SIG-M5 (cell line): ENCODE results near the gene PPP2R5E.

Source experiments
- DNase-seq: peaks from one replicate; lab custom pipeline; 2025; lab: John Stamatoyannopoulos, UW

Gene PPP2R5E

GRCh38 chr14:63470962-63471793, 72.0 kb downstream of the PPP2R5E start:
- peak; percentile 8 for DNase-seq

DNA sequence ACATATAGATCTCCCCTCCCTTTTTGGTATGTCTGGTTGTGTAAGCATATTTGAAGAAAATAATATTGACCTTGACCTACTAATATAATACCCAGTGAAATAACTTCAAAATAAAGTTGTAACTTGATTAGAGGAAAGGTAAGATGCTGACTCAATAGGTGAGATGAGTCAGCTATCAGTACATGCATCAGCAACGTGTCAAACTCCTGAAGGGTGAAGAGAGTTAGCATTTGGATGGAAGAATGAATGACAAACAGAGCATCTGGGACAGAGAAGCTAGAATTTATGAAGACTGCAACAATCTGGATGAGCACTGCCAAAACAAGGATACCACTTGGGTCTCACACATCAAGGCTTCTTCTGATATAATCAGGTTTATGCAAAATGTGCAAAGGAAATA, 74.9 kb downstream of the PPP2R5E start:
- DNase-seq: no peak

DNA sequence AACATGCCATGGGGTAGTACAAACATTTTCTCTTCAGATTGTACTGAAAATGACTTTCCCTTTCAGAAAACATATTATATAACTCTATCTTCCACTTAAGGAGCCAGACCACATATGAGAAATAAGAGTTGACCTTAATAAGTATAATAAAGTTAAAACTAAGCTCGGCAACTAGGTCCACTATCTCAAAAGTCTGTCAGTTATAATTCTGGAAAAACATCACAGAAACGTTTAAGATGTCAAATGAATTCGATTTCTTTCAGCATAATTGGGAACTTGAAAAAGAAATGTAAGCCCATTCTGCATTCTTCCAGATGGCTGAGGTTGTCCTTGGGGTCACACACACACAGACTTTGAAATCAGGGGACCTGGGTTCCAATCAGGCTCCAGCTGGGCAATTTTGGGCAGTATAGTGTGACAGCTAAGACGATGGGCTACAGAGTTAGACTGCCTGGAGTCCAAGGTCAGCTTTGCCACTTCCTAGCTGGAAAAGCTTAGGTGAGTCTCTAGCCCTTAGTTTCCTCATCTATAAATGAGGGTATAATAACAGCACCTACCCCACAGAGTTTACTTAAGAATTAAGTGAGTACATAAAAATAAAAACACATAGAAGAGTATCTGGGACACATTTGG, 75.6 kb downstream of the PPP2R5E start:
- no peak for DNase-seq

DNA sequence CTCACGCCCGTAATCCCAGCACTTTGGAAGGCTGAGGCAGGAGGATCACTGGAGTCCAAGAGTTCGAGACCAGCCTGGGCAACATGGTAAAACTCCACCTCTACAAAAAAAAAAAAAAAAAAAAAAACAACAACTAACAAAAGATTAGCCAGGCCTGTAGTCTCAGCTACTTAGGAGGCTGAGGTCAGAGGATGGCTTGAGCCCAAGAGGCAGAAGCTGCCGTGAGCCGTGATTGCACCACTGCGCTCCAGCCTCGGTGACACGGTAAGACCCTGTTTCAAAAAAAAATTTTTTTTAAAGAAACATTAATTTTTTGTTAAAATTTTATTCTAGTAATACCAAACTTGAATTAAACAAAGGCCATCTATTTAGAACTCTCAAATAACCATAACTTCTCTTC, 77.8 kb downstream of the PPP2R5E start:
- DNase-seq: no peak

DNA sequence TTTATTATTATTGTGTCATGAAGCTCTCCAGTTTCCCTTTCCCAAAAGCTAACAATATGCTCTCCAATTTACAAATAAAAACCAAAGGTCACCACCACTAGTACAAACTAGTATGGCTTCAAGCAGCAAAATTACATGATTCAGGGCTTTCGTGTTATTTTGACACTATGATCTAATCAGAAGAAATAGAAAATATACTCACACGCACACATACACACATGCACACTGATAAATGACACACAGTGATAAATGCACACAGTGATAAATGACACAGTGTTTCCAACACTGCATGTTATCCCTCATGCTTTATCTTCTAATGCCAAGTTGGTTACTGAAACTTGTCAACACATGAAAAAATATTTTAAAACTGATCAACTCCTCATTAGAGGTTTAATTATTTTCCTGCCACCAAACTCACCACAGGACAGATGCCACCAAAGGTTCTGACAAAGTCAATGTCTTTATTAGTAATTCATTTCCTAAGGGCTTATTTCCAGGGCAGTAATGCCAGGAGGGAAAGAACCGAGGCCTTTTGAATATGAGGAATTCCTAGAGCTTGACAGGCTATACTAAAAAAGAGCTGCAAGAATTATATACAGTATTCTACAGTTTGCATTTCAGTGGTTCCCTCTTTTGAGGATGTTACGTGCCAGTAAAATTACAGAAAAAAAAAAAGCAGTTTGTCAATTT, 82.4 kb downstream of the PPP2R5E start:
- no peak for DNase-seq

DNA sequence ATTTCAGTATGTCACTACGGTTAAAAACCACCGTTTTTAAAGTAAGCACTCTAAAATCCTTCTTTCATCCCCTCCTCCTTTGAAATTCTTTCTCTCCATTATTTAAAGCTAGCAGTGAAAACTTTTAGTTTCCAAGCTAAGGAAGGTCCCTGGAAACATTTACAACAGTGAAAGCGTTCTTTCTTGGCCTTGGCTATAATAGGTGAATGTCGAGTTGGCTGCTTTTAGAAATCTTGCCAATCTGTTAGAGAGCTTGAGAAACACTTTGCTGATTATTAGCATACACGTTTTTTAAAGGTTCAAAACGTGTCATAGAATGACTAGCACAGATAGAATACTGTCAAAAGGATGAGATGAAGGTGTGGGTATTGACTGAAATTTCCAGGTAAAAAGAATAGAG, 83.4 kb downstream of the PPP2R5E start:
- no peak for DNase-seq

GRCh38 chr14:63457498-63457897, 85.7 kb downstream of the PPP2R5E start:
- DNase-seq: no peak

- no peak for DNase-seq
Observed at GRCh38 chr14:63454863-63455622, 88.1 kb downstream of the PPP2R5E start.

GRCh38 chr14:63454436-63454835, 88.7 kb downstream of the PPP2R5E start:
- no peak for DNase-seq

- DNase-seq: no peak
Observed at GRCh38 chr14:63453443-63453936, 89.7 kb downstream of the PPP2R5E start.

DNA sequence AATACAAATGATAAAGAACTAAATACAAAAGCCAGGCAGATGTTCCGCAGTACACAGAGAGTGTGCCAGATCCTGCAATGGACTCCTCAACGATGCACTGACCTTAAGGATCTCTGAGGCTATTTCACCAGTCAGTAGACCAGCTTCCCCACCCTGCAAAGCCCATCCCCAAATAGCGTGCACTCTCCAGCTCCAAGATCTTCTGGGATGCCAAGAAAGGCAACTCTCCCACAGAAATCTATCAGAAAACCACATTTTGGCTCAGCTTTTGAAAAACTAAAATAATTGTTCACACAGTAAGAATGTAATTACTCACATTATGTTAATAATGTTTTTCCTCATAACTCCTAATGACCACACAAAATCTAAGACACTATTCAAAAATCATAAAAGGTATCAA, 90.4 kb downstream of the PPP2R5E start:
- no peak for DNase-seq

DNA sequence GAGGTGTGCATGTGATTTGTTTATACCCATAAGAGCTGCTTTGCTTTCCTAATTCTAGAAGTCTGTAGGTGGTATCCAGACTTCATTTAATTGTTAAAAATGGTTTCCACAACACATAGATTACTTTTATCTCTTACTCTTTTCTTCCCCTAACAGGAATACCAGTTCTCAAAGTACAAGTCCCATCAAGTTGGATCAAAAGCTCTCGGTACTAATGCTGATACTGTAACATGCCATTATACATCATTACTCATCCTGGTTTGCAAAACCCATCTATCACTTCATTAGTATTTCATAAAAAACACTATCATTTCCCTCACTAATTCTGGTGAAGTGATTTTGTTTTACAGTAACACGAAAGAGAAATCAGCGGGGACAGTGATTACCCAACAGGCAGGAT, 94.3 kb downstream of the PPP2R5E start:
- DNase-seq: no peak

GRCh38 chr14:63444588-63444987, 98.6 kb downstream of the PPP2R5E start:
- DNase-seq: no peak

GRCh38 chr14:63443988-63444387, 99.2 kb downstream of the PPP2R5E start:
- DNase-seq: no peak

GRCh38 chr14:63443361-63443760, 99.8 kb downstream of the PPP2R5E start:
- no peak for DNase-seq

DNA sequence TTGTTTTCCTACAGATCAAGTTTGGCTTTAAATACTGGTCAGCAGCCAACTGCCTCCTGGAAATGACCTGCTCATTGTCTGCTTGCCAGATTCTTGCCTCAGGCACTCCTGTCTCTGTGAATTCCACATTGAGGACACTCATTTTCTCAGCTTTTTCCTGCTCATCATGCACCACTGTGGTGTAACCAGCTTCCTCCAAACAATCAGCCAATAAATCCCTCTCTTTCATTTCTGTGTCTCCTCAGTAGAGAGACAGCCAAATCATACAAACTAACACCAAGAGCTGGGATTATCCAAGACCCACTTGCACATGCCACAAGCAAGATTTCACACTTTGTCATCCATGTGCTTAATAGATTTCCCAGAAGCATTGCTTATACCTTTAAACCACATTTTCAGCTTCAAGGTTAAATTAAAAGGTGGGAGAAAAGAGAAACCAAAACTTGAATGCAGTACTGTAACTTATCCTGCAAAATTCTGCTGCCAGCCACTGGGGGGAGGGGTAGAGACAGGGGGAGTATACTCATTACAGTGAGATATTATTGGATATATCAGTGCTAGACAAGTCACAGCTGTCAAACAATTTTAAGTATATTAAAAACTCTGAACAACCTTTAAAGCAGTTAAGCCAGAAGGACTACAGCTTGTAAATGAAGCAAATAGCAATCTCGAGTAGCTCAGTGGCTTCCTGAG, 105.0 kb downstream of the PPP2R5E start:
- DNase-seq: no peak

- no peak for DNase-seq
Observed at GRCh38 chr14:63436286-63437098, 106.7 kb downstream of the PPP2R5E start.

DNA sequence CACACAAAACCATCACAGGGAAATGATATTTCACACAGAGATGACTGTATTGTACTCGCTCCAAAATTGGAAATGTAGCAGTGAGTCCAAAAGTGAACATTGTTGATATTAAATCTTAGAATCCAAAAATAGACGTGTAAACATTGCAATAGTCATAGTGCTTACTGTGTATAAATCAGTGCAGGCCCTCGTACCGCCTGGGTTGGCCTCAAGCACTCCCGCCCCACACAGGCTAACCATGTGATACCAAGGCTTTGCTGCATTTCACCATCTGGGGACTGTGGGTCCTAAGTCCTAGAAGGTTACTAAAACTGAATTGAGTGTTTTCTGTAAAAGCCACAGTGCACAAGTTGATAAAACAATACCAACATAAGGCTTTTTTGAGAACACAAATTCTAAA, 107.3 kb downstream of the PPP2R5E start:
- no peak for DNase-seq

GRCh38 chr14:63435204-63435603, 108.0 kb downstream of the PPP2R5E start:
- DNase-seq: no peak

GRCh38 chr14:63432888-63433552, 110.2 kb downstream of the PPP2R5E start:
- no peak for DNase-seq
